DND-41 (cell line): ENCODE data around the gene CFAP157.

Experiments used
- EZH2 ChIP-seq: IDR thresholded peaks from 3 replicates; pipeline ENCODE4 v1.6.1; 2012; ENCODE audit warnings: borderline replicate concordance, low read depth, mild to moderate bottlenecking, moderate library complexity, low read length, inconsistent platforms; ENCODE audit not compliant: severe bottlenecking
- TF ChIP-seq, protein P1 (sequence below): IDR thresholded peaks from 2 replicates; pipeline ENCODE4 v1.5.1; 2012; ENCODE audit warnings: borderline replicate concordance, low read length, moderate library complexity, mild to moderate bottlenecking; ENCODE audit not compliant: poor library complexity, severe bottlenecking; ENCODE audit errors: extremely low read depth

DNA sequence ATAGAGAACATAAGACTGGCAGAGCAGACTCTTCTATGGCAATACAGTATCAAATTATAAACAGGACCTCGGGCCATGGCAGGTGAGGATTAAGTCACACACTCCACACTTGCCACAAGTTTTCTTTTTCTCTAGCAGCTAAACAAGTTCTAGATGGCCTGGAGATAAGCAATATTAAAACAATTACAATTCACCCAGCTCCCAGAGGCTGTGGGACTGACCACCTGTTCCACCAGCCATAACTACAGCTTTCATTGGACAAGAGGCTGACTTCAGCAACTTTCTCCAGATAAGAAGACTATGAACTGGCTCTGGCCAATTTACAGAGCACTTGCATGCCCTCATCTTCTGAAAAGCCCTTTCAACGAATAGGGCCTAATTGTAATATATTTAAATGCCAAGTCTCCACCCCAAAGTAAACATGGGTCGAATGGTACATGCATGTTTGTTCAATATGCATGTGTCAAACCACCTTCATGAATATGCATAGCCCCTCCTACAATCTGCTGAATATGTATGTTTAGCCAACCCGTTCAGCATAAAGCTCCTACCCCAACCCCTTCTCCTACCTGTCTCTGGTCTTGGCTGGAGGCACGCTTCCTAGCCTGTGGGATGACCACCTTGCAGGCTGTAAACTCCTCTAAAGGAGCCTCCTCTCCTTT is 6.1 kb upstream of the CFAP157 start:
- TF ChIP-seq EZH2: no peak
- TF ChIP-seq, protein P1, sequence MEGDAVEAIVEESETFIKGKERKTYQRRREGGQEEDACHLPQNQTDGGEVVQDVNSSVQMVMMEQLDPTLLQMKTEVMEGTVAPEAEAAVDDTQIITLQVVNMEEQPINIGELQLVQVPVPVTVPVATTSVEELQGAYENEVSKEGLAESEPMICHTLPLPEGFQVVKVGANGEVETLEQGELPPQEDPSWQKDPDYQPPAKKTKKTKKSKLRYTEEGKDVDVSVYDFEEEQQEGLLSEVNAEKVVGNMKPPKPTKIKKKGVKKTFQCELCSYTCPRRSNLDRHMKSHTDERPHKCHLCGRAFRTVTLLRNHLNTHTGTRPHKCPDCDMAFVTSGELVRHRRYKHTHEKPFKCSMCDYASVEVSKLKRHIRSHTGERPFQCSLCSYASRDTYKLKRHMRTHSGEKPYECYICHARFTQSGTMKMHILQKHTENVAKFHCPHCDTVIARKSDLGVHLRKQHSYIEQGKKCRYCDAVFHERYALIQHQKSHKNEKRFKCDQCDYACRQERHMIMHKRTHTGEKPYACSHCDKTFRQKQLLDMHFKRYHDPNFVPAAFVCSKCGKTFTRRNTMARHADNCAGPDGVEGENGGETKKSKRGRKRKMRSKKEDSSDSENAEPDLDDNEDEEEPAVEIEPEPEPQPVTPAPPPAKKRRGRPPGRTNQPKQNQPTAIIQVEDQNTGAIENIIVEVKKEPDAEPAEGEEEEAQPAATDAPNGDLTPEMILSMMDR: no peak
